RWPE2 (cell line): ENCODE results near the gene ASNSD1.

Experiments
- ATAC-seq: fragments of 200-7000 bp; cut with Tn5 transposase; 3 replicates; pipeline ENCODE4 v1.9.1; 2021; ENCODE audit warnings: low read depth
- DNase-seq: peaks from one replicate; pipeline ENCODE4 v3.0.0-alpha.2; 2020; ENCODE audit warnings: low spot score
- H3K27ac ChIP-seq: fragments of 450-650 bp; 2 replicates; pipeline ENCODE4 v1.5.1; 2017; ENCODE audit warnings: mild to moderate bottlenecking; ENCODE audit not compliant: poor library complexity, severe bottlenecking
- H3K27me3 ChIP-seq: fragments of 250-450 bp; sonication (Bioruptor Pico); 2 replicates; pipeline ENCODE4 v1.5.1; 2021; ENCODE audit warnings: mild to moderate bottlenecking, moderate library complexity; ENCODE audit not compliant: insufficient read depth, poor library complexity, severe bottlenecking
- H3K36me3 ChIP-seq: fragments of 250-450 bp; sonication (Bioruptor Pico); 2 replicates; pipeline ENCODE4 v1.5.1; 2020; ENCODE audit warnings: low read depth, mild to moderate bottlenecking, moderate library complexity
- H3K4me1 ChIP-seq: fragments of 250-450 bp; sonication (Bioruptor Pico); 2 replicates; pipeline ENCODE4 v1.5.1; 2021; ENCODE audit warnings: mild to moderate bottlenecking, moderate library complexity; ENCODE audit not compliant: insufficient read depth, poor library complexity, severe bottlenecking
- H3K4me3 ChIP-seq: fragments of 250-450 bp; sonication (Bioruptor Pico); 2 replicates; pipeline ENCODE4 v1.5.1; 2021; ENCODE audit warnings: mild to moderate bottlenecking, moderate library complexity; ENCODE audit not compliant: severe bottlenecking
- H3K9me3 ChIP-seq: fragments of 250-450 bp; sonication (Bioruptor Pico); 2 replicates; pipeline ENCODE4 v1.5.1; 2021; ENCODE audit warnings: mild to moderate bottlenecking, moderate library complexity; ENCODE audit not compliant: severe bottlenecking
- CTCF ChIP-seq: fragments of 450-650 bp; IDR thresholded peaks from one replicate; pipeline ENCODE4 v1.5.1; 2017; ENCODE audit warnings: mild to moderate bottlenecking, moderate library complexity; ENCODE audit not compliant: poor library complexity, severe bottlenecking

The ASNSD1 gene

GRCh38 chr2:189654641-189655040 lies 6.6 kb upstream of the ASNSD1 start:
- ATAC-seq (no peak), DNase-seq (no peak)
- Histone ChIP-seq H3K27ac (no peak overlapping the region), H3K9me3 (no peaks in the 10 kb centered on the region), H3K4me1 (no peaks in the 10 kb centered on the region), H3K4me3 (no peak overlapping the region), H3K27me3 (no peaks in the 10 kb centered on the region), H3K36me3 (no peaks in the 10 kb centered on the region)
- TF ChIP-seq CTCF, result no peak

GRCh38 chr2:189657867-189658266 lies 3.4 kb upstream of the ASNSD1 start:
- no peak overlapping the region for H3K4me3 ChIP-seq
- no peak overlapping the region for H3K27ac ChIP-seq
- no peaks in the 10 kb centered on the region for H3K9me3 ChIP-seq
- no peak for DNase-seq
- no peak for TF ChIP-seq CTCF
- H3K27me3 ChIP-seq, result no peaks in the 10 kb centered on the region
- H3K4me1 ChIP-seq, result peaks cover 4% of the 10 kb centered on the region
- no peak for ATAC-seq
- no peaks in the 10 kb centered on the region for H3K36me3 ChIP-seq

- peaks cover 4% of the 10 kb centered on the region for H3K4me1 ChIP-seq
- no peak overlapping the region for H3K27ac ChIP-seq
- H3K4me3 ChIP-seq, result no peak overlapping the region
- peaks cover 4% of the 10 kb centered on the region; the same call in 1 of the 2 replicates for H3K36me3 ChIP-seq
- TF ChIP-seq CTCF, result no peak
- DNase-seq (no peak), ATAC-seq (no peak)
- H3K27me3 ChIP-seq, result no peaks in the 10 kb centered on the region
- no peaks in the 10 kb centered on the region for H3K9me3 ChIP-seq
These were observed 2.7 kb upstream of the ASNSD1 start for GRCh38 chr2:189658306-189659212.

- DNase-seq (no peak), ATAC-seq (no peak)
- Histone ChIP-seq H3K27me3 (no peaks in the 10 kb centered on the region), H3K4me1 (peaks cover 4% of the 10 kb centered on the region), H3K9me3 (no peaks in the 10 kb centered on the region), H3K27ac (no peak overlapping the region), H3K36me3 (peaks cover 11% of the 10 kb centered on the region), H3K4me3 (no peak overlapping the region)
- TF ChIP-seq CTCF, result no peak
These were observed 1.5 kb upstream of the ASNSD1 start for GRCh38 chr2:189659734-189660133.

GRCh38 chr2:189660803-189661147 lies 484 bp upstream of the ASNSD1 start:
- H3K4me1 ChIP-seq, result peaks cover 4% of the 10 kb centered on the region
- no peak overlapping the region for H3K27ac ChIP-seq
- H3K9me3 ChIP-seq, result no peaks in the 10 kb centered on the region
- TF ChIP-seq CTCF, result no peak
- H3K27me3 ChIP-seq, result no peaks in the 10 kb centered on the region
- DNase-seq (no peak), ATAC-seq (no peak)
- H3K36me3 ChIP-seq, result peaks cover 13% of the 10 kb centered on the region
- H3K4me3 ChIP-seq, result no peak overlapping the region
